Stimulated activated naive CD8-positive, alpha-beta T cell treated with anti-CD3 and anti-CD28 coated beads, Interleukin-15, Interleukin-2, amounts not matched to agents 100 U/mL and 50 U/mL, for 24 hours (primary cell): Measurements from ENCODE around the gene C9orf85.
"Not testable (repeated sequence)": the region's sequence is repeated elsewhere in the genome, so short reads cannot be mapped to it uniquely, and the experiment has no call there.

Experiments used
- ATAC-seq: fragments of 150-1000 bp; cut with Tn5 transposase; one replicate; pipeline ENCODE4 v1.10.0; 2021
- DNase-seq: peaks from one replicate; pipeline ENCODE4 v3.0.0; 2021

The C9orf85 gene

DNA sequence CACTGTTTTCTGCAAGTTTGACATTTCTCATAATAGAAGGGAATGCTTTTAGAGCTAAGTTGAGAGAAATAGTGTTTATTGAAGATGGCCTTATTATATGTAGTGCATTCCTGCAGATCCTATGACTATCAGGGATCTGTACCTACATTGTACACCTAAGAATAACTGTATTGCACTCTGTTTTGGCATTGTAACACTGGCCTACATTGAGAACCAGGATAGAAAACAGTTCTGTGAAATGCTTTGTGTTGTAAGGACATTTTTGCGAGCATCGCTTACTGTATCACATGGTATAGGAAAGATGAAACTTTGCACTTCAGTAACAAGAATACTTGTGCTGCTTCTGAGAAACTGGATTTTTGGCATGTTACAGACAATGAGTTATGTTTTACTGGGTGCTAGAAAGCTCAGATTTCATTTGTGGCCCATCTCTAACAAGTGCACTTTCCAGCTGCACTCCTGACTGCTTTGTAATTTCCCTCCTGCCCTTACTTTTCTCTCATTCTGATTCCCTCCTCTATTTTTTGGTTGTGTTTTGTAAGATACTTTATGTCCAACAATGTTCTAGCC, 30.6 kb downstream of the C9orf85 start:
- no peak for ATAC-seq
- no peak for DNase-seq

DNA sequence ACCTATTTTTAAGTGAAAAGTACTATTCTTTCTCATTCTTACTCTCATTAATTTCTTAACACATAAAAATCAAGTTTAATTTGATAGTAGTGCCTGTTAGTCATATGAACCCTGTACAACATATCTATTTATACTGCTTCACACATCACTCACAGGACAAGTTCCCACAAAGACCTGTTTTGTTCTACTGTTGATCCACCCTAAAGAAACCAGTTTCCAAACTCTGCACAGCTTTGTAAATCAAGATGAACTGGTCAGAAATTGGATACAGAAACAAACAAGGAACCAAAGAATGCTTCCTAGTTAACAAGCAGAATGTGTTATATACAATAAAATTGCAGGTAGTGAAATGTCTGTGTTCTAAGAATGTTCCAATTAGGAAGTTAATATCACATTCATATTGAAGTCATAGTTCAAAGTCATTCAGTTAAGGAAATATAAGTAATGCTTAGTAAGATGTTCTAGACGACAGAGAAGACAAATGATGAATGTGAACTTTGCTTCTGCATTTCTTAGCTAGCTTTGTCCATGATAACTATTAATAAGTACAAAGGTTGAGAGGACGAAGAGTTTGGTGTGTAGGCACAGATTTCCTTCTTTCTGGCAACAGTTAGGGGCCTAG, 33.4 kb downstream of the C9orf85 start:
- ATAC-seq = no peak
- no peak for DNase-seq

DNA sequence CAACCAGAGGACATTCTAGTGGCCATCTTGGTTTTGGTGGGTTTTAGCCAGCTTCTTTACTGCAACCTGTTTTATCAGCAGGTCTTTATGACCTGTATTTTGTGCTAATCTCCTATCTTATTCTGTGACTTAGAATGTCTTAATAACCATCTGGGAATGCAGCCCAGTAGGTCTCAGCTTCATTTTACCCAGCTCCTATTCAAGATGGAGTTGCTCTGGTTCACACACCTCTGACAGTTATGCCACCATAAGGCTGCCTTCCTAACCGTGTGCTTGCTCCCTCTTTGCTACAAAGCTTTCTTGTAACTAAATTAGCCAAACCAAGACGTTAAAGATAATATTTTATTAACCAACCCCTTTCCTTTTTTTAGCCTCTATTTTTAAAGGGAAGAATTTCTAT, 43.2 kb downstream of the C9orf85 start:
- not testable (repeated sequence) for DNase-seq, ATAC-seq

- ATAC-seq (no peak), DNase-seq (no peak)
Observed at GRCh38 chr9:71955300-71955915, 44.0 kb downstream of the C9orf85 start.

DNA sequence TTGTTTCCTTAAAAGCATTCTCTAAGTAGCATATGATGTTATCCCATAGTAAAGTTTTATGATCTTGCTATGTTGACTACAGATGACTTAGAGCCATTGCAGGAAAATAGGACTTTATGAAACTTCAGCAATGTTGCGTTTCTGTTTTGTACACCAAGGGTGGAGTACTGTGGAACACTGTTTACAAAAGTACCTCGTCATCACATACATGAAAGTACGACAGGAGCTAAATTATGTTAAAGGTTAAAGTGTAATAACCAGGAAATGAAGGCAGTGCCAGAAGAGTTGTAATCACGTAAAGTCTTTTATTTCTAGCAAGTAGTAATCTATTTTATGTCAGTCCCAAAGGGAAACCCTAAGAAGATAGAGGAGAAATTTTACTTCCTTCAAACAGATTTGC, 50.9 kb downstream of the C9orf85 start:
- no peak for DNase-seq
- no peak for ATAC-seq

GRCh38 chr9:71963471-71963996, 52.1 kb downstream of the C9orf85 start:
- not testable (repeated sequence) for ATAC-seq, DNase-seq

- no peak for ATAC-seq
- DNase-seq = no peak
Observed at GRCh38 chr9:71965403-71965802, 54.0 kb downstream of the C9orf85 start.

GRCh38 chr9:71966601-71967000, 55.2 kb downstream of the C9orf85 start:
- no peak for ATAC-seq
- no peak for DNase-seq

- no peak for DNase-seq
- no peak for ATAC-seq
Observed at GRCh38 chr9:71968541-71969090, 57.2 kb downstream of the C9orf85 start.

DNA sequence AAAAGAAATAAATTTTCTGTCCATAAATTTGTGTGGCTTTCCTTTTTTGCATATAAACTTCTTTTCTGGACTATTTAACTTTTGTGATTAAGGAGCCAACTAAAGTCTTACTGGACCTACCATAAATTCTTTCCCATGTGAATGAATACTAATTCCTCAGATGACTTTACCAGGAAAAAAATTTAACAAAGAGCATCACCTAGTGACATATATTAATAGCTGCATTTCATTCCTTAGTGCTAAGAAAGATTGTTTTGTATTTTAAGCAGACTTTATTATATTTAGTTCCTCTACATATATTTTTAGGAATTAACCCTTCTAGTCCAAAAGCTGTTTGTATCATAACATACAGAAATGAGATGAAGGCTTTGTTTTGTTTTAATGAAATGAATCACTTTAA, 64.4 kb downstream of the C9orf85 start:
- DNase-seq (no peak), ATAC-seq (no peak)

GRCh38 chr9:71977003-71977402, 65.6 kb downstream of the C9orf85 start:
- DNase-seq = no peak
- no peak for ATAC-seq

DNA sequence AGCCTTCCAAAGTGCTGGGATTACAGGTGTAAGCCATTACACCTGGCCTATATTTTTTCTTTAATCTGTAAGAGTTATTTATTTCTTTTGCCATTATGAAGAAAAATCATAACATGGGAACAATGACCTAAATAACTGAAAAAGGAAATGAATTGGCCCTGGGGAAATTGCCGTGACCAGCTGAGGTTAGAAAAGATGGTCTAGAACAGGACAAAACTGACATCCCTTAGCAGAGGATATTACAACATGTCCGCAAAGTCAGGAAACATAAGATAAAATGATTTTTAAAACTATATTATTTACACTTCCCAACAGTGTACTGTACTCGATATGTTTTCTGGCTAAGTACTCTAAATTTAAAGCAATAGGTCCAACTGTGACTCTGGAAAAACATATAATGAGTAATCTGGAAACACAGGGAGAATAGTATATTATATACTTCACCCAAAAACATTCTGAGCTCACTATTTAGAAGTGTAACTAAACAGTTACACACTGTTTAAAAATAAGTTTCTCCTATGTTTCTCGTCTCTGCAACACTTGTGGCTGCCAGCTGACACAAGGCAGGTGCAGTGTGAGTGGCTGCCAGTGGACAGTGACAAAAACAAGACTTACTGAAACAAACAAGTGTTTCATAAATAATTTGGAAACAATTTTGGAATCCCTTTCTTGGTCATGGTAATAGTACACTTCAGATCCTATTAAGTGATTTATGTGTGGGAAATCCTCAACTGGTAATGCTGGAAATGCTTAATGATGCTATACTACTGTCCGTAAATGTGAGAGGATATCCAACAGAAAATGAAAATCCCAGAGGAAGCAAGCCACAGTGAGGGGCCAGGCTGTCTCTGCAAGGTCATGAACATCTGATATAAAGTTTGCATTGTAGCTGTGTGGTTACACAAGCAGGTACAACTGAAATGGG, 69.1 kb downstream of the C9orf85 start:
- no peak for ATAC-seq
- DNase-seq = no peak

GRCh38 chr9:71981944-71982343, 70.5 kb downstream of the C9orf85 start:
- ATAC-seq (no peak), DNase-seq (no peak)

DNA sequence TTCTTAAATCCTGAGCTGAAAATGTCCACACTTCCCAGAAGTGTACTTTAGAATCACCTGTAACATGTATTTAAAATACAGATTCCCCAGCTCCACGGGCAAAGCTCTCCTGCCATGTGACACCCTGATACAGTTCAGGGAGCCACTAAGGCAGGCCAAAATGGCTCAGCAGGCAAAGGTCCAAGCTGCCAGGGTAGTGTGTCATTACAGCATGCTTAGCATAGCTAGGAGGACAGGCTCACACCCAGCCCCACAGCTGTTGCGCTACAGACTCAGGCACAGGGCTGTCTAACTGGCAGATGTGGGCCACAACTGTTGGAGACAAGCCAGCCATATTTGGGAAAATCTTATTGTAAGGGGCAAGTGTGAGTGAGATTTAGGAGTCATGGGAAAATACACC, 73.0 kb downstream of the C9orf85 start:
- DNase-seq (no peak), ATAC-seq (no peak)

DNA sequence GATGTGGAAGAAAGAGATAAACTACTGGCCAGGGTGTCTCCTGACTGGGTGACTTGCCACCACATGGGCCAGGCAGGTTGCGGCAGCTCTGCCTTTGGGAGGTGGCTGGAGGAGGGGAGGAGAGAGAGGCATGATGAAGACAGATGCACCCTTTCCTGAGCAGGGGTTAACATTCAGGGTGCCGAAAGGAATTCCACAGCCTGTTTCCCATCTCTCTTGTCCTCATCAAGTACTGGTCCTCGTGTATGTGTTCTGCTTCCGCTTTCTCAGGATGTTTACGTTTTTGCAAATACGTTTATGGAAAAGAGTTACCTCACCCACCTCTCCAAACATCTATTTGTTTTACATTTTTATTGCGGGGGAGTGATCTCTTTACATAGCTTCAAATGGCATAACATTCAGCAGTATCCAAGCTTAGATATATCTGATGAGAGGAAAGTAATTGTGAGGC, 73.4 kb downstream of the C9orf85 start:
- DNase-seq (no peak), ATAC-seq (no peak)

DNA sequence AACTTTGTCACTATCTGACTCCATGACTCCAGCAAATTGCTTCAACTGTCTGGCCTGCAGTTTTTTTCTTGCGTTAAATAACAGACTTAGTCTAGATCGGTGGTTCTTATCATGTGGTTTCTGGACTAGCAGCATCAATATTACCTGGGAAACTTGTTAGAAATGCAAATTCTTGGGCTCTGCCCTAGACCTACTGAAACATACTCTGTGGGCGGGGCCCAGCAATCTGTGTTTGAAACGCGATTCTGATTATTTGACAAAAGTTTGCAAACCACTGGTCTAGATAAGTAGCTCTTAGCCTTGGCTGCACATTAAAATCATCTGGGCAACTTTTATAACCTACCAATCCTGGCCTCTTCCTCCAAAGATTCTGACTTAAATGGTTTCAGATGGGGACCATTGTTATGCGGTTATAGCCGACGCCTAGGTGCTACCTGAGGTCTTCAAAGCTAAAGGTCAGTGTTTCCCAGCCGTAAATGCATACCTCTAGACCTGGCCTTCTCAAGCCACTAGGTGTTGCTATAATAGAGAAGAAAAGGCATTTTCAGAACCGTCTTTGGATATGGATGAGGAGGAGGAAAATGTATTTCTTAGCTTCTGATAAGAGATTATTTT, 74.0 kb downstream of the C9orf85 start:
- no peak for DNase-seq
- no peak for ATAC-seq

DNA sequence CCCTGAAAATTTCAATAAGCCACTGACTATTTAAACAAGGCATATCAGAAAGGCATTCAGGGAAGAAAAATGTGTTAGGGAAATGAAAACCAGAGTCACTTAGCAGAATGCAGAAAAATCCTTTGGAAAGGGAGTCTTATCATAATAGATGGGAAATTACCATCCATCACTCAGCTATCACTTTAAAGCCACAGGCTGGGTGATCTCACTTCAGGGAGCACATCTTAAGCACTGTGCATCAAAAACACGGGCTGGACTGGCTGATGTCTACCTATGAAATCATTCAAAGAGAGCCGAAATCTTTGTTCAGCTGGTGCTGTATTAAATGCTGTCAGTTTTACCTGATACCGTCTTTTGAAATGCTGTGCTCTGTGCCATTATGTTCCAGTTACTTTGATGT, 75.5 kb downstream of the C9orf85 start:
- DNase-seq (no peak), ATAC-seq (no peak)

GRCh38 chr9:71987471-71988371, 76.3 kb downstream of the C9orf85 start:
- ATAC-seq (no peak), DNase-seq (no peak)

DNA sequence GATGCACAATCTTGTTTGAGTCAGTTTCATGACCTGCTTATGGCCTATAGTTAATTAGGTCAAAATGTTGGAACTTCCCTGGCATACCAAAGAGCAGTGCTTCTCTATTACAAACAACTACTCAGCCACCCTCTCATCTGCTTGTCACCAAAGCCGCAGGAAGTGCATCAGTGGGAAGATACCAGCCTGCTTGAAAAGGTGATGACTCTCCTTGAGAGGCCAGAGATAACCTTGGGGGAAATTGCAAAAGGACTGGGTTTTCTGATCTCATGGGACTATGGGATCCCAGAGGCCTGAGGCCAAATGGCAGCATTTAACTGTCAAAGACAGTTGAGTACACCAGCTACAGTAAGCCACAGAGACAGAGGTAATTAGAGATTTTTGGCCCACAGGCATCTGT, 79.0 kb downstream of the C9orf85 start:
- DNase-seq (no peak), ATAC-seq (peak; percentile 36)

DNA sequence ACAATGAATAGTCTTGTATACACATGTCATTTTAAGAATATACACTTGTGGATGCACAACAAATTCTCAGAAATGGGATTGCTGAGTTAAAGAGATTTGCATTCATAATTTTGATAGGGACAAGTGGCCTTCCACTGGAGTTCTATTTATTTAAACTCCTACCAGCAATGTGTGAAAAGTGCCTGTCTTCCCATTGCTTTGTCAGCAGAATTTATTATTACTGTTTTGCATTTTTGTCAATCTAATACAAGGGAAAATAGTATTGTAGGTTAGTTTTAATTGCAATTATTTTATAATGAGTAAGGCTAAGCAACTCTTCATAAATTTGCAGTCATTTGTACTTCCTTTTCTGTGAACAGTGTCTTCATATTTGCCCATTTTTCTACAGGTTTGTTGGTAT, 94.0 kb downstream of the C9orf85 start:
- no peak for ATAC-seq
- DNase-seq = no peak

- ATAC-seq (no peak), DNase-seq (no peak)
Observed at GRCh38 chr9:72006501-72006900, 95.1 kb downstream of the C9orf85 start.
